NB4 (cell line): ENCODE measurements around the gene LRGUK.
"Not testable (repeated sequence)": the region's sequence is repeated elsewhere in the genome, so short reads cannot be mapped to it uniquely, and the experiment has no call there.

Experiments used
- CTCF ChIP-seq: IDR thresholded peaks from one replicate; pipeline ENCODE4 v1.5.1; 2012; ENCODE audit warnings: low read depth, low read length
- MAX ChIP-seq: IDR thresholded peaks from 2 replicates; pipeline ENCODE4 v1.6.1; 2011; ENCODE audit warnings: low read depth, low read length
- MYC ChIP-seq: IDR thresholded peaks from 2 replicates; pipeline ENCODE4 v1.6.1; 2011; ENCODE audit warnings: low read depth, low read length
- POLR2A ChIP-seq: IDR thresholded peaks from 2 replicates; pipeline ENCODE4 v1.6.1; 2011; ENCODE audit warnings: mild to moderate bottlenecking; ENCODE audit not compliant: insufficient read length; ENCODE audit errors: extremely low read depth

- TF ChIP-seq CTCF, POLR2A, MAX, MYC: not testable (repeated sequence)
These were observed 168.8 kb downstream of the LRGUK start for GRCh38 chr7:134295982-134296381.
